GM18909 (cell line): ENCODE data around the gene SGK1.
"Not testable (repeated sequence)": the region's sequence is repeated elsewhere in the genome, so short reads cannot be mapped to it uniquely, and the experiment has no call there.

Experiments used
- ATAC-seq: cut with Tn5 transposase; IDR thresholded peaks from one replicate; pipeline ENCODE4 v1.9.1; 2021; ENCODE audit warnings: mild to moderate bottlenecking; ENCODE audit not compliant: unreplicated experiment, poor library complexity

The SGK1 gene

GRCh38 chr6:134328792-134329191 lies 10.9 kb upstream of the SGK1 start:
- no peak for ATAC-seq

GRCh38 chr6:134328138-134328537 lies 10.2 kb upstream of the SGK1 start:
- no peak for ATAC-seq

GRCh38 chr6:134326192-134326591 lies 8.3 kb upstream of the SGK1 start:
- not testable (repeated sequence) for ATAC-seq

- ATAC-seq, result no peak
Observed at GRCh38 chr6:134324766-134325165, 6.9 kb upstream of the SGK1 start.

GRCh38 chr6:134324141-134324540 lies 6.2 kb upstream of the SGK1 start:
- ATAC-seq, result no peak

GRCh38 chr6:134323698-134324097 lies 5.8 kb upstream of the SGK1 start:
- ATAC-seq, result no peak

GRCh38 chr6:134323294-134323693 lies 5.4 kb upstream of the SGK1 start:
- no peak for ATAC-seq

GRCh38 chr6:134322216-134322615 lies 4.3 kb upstream of the SGK1 start:
- no peak for ATAC-seq

GRCh38 chr6:134321246-134321645 lies 3.3 kb upstream of the SGK1 start:
- no peak for ATAC-seq

GRCh38 chr6:134319686-134320085 lies 1.8 kb upstream of the SGK1 start:
- not testable (repeated sequence) for ATAC-seq

- no peak for ATAC-seq
Observed at GRCh38 chr6:134318974-134319281, 1.0 kb upstream of the SGK1 start.

GRCh38 chr6:134318236-134318973 lies 493 bp upstream of the SGK1 start:
- no peak for ATAC-seq

GRCh38 chr6:134316733-134317431 lies 1.0 kb downstream of the SGK1 start:
- ATAC-seq, result no peak

GRCh38 chr6:134315974-134316441 lies 1.9 kb downstream of the SGK1 start:
- no peak for ATAC-seq

- no peak for ATAC-seq
Observed at GRCh38 chr6:134315189-134315588, 2.7 kb downstream of the SGK1 start.

- ATAC-seq, result no peak
Observed at GRCh38 chr6:134314006-134314821, 3.7 kb downstream of the SGK1 start.

- no peak for ATAC-seq
Observed at GRCh38 chr6:134312038-134312660, 5.8 kb downstream of the SGK1 start.

GRCh38 chr6:134310817-134311216 lies 7.1 kb downstream of the SGK1 start:
- ATAC-seq, result no peak

- ATAC-seq, result no peak
Observed at GRCh38 chr6:134309983-134310605, 7.8 kb downstream of the SGK1 start.

- no peak for ATAC-seq
Observed at GRCh38 chr6:134309227-134309626, 8.7 kb downstream of the SGK1 start.
